HepG2 (cell line): ENCODE measurements around the gene SQSTM1. TPM values are rescaled to one million over a fixed set of nuclear protein-coding genes. Genes with fewer than 3 reads are reported as not detected.

ENCODE experiments used
- AGO2 ChIP-seq: fragments of 200-400 bp; formaldehyde crosslinking; optimal IDR thresholded peaks from 2 replicates; pipeline ENCODE3; 2017; ENCODE audit warnings: mild to moderate bottlenecking, low read depth, low read length, moderate library complexity
- BCL6 ChIP-seq: IDR thresholded peaks from 2 replicates; pipeline ENCODE4 v1.6.1; 2016; ENCODE audit warnings: missing genetic modification reagents, missing compliant biosample characterization
- CAMTA2 ChIP-seq: sonication (generic); formaldehyde crosslinking; IDR thresholded peaks from 2 replicates; pipeline ENCODE4 v1.4.0; 2020; ENCODE audit warnings: mild to moderate bottlenecking, missing genetic modification reagents, borderline replicate concordance
- DPF2 ChIP-seq: sonication (generic); formaldehyde crosslinking; IDR thresholded peaks from 2 replicates; pipeline ENCODE4 v1.4.0; 2020; ENCODE audit warnings: mild to moderate bottlenecking, low read depth, missing genetic modification reagents, borderline replicate concordance
- E2F2 ChIP-seq: sonication (generic); formaldehyde crosslinking; IDR thresholded peaks from 2 replicates; pipeline ENCODE4 v1.4.0; 2020; ENCODE audit warnings: missing genetic modification reagents, borderline replicate concordance
- GLI4 ChIP-seq: sonication (generic); formaldehyde crosslinking; IDR thresholded peaks from 2 replicates; pipeline ENCODE4 v1.5.1; 2020; ENCODE audit warnings: missing genetic modification reagents, mild to moderate bottlenecking, moderate library complexity, borderline replicate concordance
- HCFC1 ChIP-seq: fragments of 150-350 bp; IDR thresholded peaks from 2 replicates; pipeline ENCODE4 v1.6.1; 2014; ENCODE audit warnings: low read depth, low read length
- HMGA1 ChIP-seq: sonication (generic); formaldehyde crosslinking; conservative IDR thresholded peaks from 2 replicates; pipeline ENCODE4 v1.4.0; 2020; ENCODE audit warnings: missing genetic modification reagents
- HOXD1 ChIP-seq: sonication (generic); formaldehyde crosslinking; IDR thresholded peaks from 2 replicates; pipeline ENCODE4 v1.5.0; 2020; ENCODE audit warnings: missing genetic modification reagents
- KAT7 ChIP-seq: IDR thresholded peaks from 2 replicates; pipeline ENCODE4 v1.6.1; 2018; ENCODE audit warnings: borderline replicate concordance, missing compliant biosample characterization
- MBD4 ChIP-seq: IDR thresholded peaks from 2 replicates; pipeline ENCODE4 v1.6.1; 2012; ENCODE audit warnings: low read length, inconsistent platforms, borderline replicate concordance
- PAWR ChIP-seq: sonication (generic); formaldehyde crosslinking; IDR thresholded peaks from 2 replicates; pipeline ENCODE4 v1.4.0; 2020; ENCODE audit warnings: missing genetic modification reagents, mild to moderate bottlenecking, borderline replicate concordance
- PPARG ChIP-seq: conservative IDR thresholded peaks from 2 replicates; pipeline ENCODE4 v1.6.1; 2016; ENCODE audit warnings: missing biosample characterization, missing genetic modification reagents
- RAD51 ChIP-seq: fragments of 450-650 bp; IDR thresholded peaks from 2 replicates; pipeline ENCODE4 v1.6.1; 2016; ENCODE audit warnings: borderline replicate concordance
- RARA ChIP-seq: IDR thresholded peaks from 2 replicates; pipeline ENCODE4 v1.6.1; 2016; ENCODE audit warnings: missing genetic modification reagents, missing compliant biosample characterization
- RORA ChIP-seq: sonication (generic); formaldehyde crosslinking; IDR thresholded peaks from 2 replicates; pipeline ENCODE4 v1.5.0; 2020; ENCODE audit warnings: mild to moderate bottlenecking, missing genetic modification reagents, moderate library complexity
- SMARCC2 ChIP-seq: fragments of 450-650 bp; IDR thresholded peaks from 2 replicates; pipeline ENCODE4 v1.6.1; 2017; ENCODE audit warnings: antibody characterized with exemption, mild to moderate bottlenecking
- SP5 ChIP-seq: IDR thresholded peaks from 2 replicates; pipeline ENCODE4 v1.6.1; 2016; ENCODE audit warnings: low read depth, borderline replicate concordance
- STAG1 ChIP-seq: sonication (generic); formaldehyde crosslinking; IDR thresholded peaks from 2 replicates; pipeline ENCODE4 v1.4.0; 2020; ENCODE audit warnings: missing genetic modification reagents
- STAT6 ChIP-seq: sonication (generic); formaldehyde crosslinking; IDR thresholded peaks from 2 replicates; pipeline ENCODE4 v1.4.0; 2020; ENCODE audit warnings: missing genetic modification reagents, mild to moderate bottlenecking, borderline replicate concordance
- TERF1 ChIP-seq: sonication (generic); formaldehyde crosslinking; IDR thresholded peaks from 2 replicates; pipeline ENCODE4 v1.8.0; 2022; ENCODE audit warnings: mild to moderate bottlenecking, missing genetic modification reagents, moderate library complexity
- ZEB1 ChIP-seq: IDR thresholded peaks from 2 replicates; pipeline ENCODE4 v1.6.1; 2012; ENCODE audit warnings: mild to moderate bottlenecking, low read depth, inconsistent platforms; ENCODE audit not compliant: insufficient replicate concordance
- ZIK1 ChIP-seq: sonication (generic); formaldehyde crosslinking; IDR thresholded peaks from 2 replicates; pipeline ENCODE4 v1.5.0; 2020; ENCODE audit warnings: mild to moderate bottlenecking, low read depth, missing genetic modification reagents, borderline replicate concordance
- ZNF317 ChIP-seq: sonication (generic); formaldehyde crosslinking; IDR thresholded peaks from 2 replicates; pipeline ENCODE4 v1.5.0; 2020; ENCODE audit warnings: mild to moderate bottlenecking, missing genetic modification reagents
- ZNF331 ChIP-seq: sonication (generic); formaldehyde crosslinking; IDR thresholded peaks from 2 replicates; pipeline ENCODE4 v1.4.0; 2020; ENCODE audit warnings: missing genetic modification reagents
- ZNF589 ChIP-seq: sonication (generic); formaldehyde crosslinking; conservative IDR thresholded peaks from 2 replicates; pipeline ENCODE4 v1.8.0; 2022; ENCODE audit warnings: mild to moderate bottlenecking, moderate library complexity, missing genetic modification reagents
- ZNF713 ChIP-seq: sonication (generic); formaldehyde crosslinking; IDR thresholded peaks from 2 replicates; pipeline ENCODE4 v1.4.0; 2020; ENCODE audit warnings: mild to moderate bottlenecking, missing genetic modification reagents
- polyA plus RNA-seq, 8 experiments: library from polyadenylated mRNA; depleted of rRNA in 3 of 8; stranded (reverse) in 7 of 8; unstranded in 1 of 8; fragments of >200 nt; fragmentation: Illumina TruSeq in 4 of 8; extraction: Trizol in 4 of 8; gene quantifications; 2 replicates each; pipeline versions ENCODE4 v1.2.1 to v1.2.3, GENCODE V29; 2011 to 2016; ENCODE audit warnings: low read depth in 4 of 8, missing spikeins in 1 of 8, mixed read lengths in 1 of 8; ENCODE audit not compliant: insufficient read depth in 1 of 8
- total RNA-seq, 5 experiments: library from RNA; depleted of rRNA; stranded (reverse); fragments of >200 nt; fragmentation: Illumina TruSeq; extraction: Trizol; gene quantifications; 2 replicates each; pipeline ENCODE4 v1.2.3, GENCODE V29; 2016; ENCODE audit warnings: low read depth in 1 of 5

Gene SQSTM1
- total and polyA plus RNA-seq, 2 of the 13 experiments (the other 11 are each of a cell fraction or from before 2014, with no cell fraction given) = 90.9 to 160 TPM

GRCh38 chr5:179801304-179802206 lies 19.1 kb upstream of the SQSTM1 start (continued):
- no peak for TF ChIP-seq ZNF331 (CRISPR knock-in tag)
- TF ChIP-seq ZNF713 (CRISPR knock-in tag) = no peak
- TF ChIP-seq HCFC1 = no peak
- no peak for TF ChIP-seq GLI4 (CRISPR knock-in tag)
- no peak for TF ChIP-seq STAT6
- no peak for TF ChIP-seq PAWR (CRISPR knock-in tag)
- no peak for TF ChIP-seq ZNF589 (CRISPR knock-in tag)
- TF ChIP-seq ZIK1 = no peak
- no peak for TF ChIP-seq MBD4
- no peak for TF ChIP-seq SP5 (CRISPR knock-in tag)
- TF ChIP-seq RAD51 = no peak
- no peak for TF ChIP-seq CAMTA2
- TF ChIP-seq BCL6 (CRISPR knock-in tag) = no peak
- TF ChIP-seq STAG1 (CRISPR knock-in tag) = peak; percentile 62
- TF ChIP-seq HMGA1 = no peak
- TF ChIP-seq KAT7 = no peak
- TF ChIP-seq ZEB1 = no peak
- TF ChIP-seq TERF1 (CRISPR knock-in tag) = no peak
- no peak for TF ChIP-seq SMARCC2
- no peak for TF ChIP-seq E2F2 (CRISPR knock-in tag)
- TF ChIP-seq ZNF317 (CRISPR knock-in tag) = no peak
- TF ChIP-seq HOXD1 (CRISPR knock-in tag) = no peak
- TF ChIP-seq AGO2 = peak; percentile 85
- TF ChIP-seq RARA (CRISPR knock-in tag) = no peak
- no peak for TF ChIP-seq PPARG (CRISPR knock-in tag)
- no peak for TF ChIP-seq RORA (CRISPR knock-in tag)
- TF ChIP-seq DPF2 (CRISPR knock-in tag) = no peak
